GM21381 (cell line): ENCODE results near the gene TSTD2.
A peak's percentile ranks its signal among the peaks of the same experiment; 100 is the strongest.

Experiments used
- ATAC-seq: cut with Tn5 transposase; IDR thresholded peaks from one replicate; pipeline ENCODE4 v1.9.1; 2021; ENCODE audit warnings: mild to moderate bottlenecking, moderate library complexity; ENCODE audit not compliant: unreplicated experiment

Gene TSTD2

GRCh38 chr9:97565262-97565661 is 67.9 kb downstream of the TSTD2 start:
- no peak for ATAC-seq

- no peak for ATAC-seq
These were observed 68.6 kb downstream of the TSTD2 start for GRCh38 chr9:97564291-97565175.

GRCh38 chr9:97563458-97564135 is 69.6 kb downstream of the TSTD2 start:
- no peak for ATAC-seq

GRCh38 chr9:97562542-97562941 is 70.6 kb downstream of the TSTD2 start:
- ATAC-seq: no peak

GRCh38 chr9:97561501-97561900 is 71.7 kb downstream of the TSTD2 start:
- no peak for ATAC-seq

GRCh38 chr9:97560851-97561250 is 72.3 kb downstream of the TSTD2 start:
- ATAC-seq: no peak

- no peak for ATAC-seq
These were observed 73.0 kb downstream of the TSTD2 start for GRCh38 chr9:97560154-97560553.

GRCh38 chr9:97559111-97559514 is 74.1 kb downstream of the TSTD2 start:
- peak; percentile 83 for ATAC-seq

- ATAC-seq: no peak
These were observed 74.5 kb downstream of the TSTD2 start for GRCh38 chr9:97558701-97559101.

- ATAC-seq: no peak
These were observed 75.5 kb downstream of the TSTD2 start for GRCh38 chr9:97557606-97558095.

- ATAC-seq: no peak
These were observed 76.2 kb downstream of the TSTD2 start for GRCh38 chr9:97556721-97557605.

- ATAC-seq: no peak
These were observed 77.0 kb downstream of the TSTD2 start for GRCh38 chr9:97556036-97556720.

- no peak for ATAC-seq
These were observed 78.0 kb downstream of the TSTD2 start for GRCh38 chr9:97555164-97555563.

- ATAC-seq: no peak
These were observed 78.5 kb downstream of the TSTD2 start for GRCh38 chr9:97554566-97555075.

GRCh38 chr9:97553841-97554240 is 79.3 kb downstream of the TSTD2 start:
- ATAC-seq: no peak

GRCh38 chr9:97553141-97553540 is 80.0 kb downstream of the TSTD2 start:
- ATAC-seq: no peak

GRCh38 chr9:97551308-97551707 is 81.9 kb downstream of the TSTD2 start:
- no peak for ATAC-seq

- no peak for ATAC-seq
These were observed 82.8 kb downstream of the TSTD2 start for GRCh38 chr9:97550386-97550785.
